Stimulated activated CD8-positive, alpha-beta memory T cell treated with anti-CD3 and anti-CD28 coated beads, Interleukin-7, amount 100 ng/mL, for 24 hours (primary cell): ENCODE measurements around the gene CHTF8.

Experiments used
- DNase-seq: peaks from one replicate; pipeline ENCODE4 v3.0.0-alpha.2; 2020; ENCODE audit warnings: low read depth

Gene CHTF8

GRCh38 chr16:69084289-69084688 lies 48.1 kb downstream of the CHTF8 start:
- no peak for DNase-seq

GRCh38 chr16:69083306-69083941 lies 49.0 kb downstream of the CHTF8 start:
- no peak for DNase-seq

DNA sequence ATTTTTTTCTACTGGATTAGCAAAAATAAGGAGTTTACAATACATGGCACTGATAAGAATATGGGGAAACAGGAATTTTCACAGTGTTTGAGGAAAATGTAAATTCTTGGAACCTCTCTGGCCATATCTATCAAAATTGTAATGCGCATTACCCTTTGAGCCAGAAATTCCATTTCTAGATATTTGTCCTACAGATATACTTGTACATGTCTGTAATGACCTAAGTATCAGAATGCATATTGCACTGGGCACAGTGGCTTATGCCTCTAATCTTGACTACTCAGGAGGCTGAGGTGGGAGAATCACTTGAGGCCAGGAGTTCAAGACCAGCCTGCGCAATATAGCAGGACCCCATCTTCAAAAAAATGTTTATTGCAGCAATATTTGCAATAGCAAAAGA lies 52.7 kb downstream of the CHTF8 start:
- no peak for DNase-seq

DNA sequence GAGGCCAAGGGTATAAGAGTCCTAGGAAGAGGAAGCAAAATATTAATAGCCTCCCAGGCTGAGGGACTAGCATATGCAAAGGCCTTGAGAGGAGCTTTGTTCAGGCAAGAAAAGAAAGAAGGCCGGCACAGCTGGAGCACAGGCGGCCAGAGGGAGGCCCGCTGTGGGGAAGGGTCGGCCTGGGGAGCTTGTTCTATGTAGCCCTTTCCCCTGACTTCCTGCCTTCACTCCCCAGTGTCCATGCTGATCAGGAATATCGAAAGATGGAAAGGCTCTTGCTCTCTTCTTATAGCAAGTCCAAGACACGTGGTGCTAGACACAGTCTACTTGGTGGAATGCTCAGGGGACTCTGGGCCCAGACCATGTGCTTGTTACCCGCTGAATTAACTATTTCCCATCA lies 54.3 kb downstream of the CHTF8 start:
- DNase-seq = no peak

- no peak for DNase-seq
Observed at GRCh38 chr16:69077251-69077650, 55.1 kb downstream of the CHTF8 start.

DNA sequence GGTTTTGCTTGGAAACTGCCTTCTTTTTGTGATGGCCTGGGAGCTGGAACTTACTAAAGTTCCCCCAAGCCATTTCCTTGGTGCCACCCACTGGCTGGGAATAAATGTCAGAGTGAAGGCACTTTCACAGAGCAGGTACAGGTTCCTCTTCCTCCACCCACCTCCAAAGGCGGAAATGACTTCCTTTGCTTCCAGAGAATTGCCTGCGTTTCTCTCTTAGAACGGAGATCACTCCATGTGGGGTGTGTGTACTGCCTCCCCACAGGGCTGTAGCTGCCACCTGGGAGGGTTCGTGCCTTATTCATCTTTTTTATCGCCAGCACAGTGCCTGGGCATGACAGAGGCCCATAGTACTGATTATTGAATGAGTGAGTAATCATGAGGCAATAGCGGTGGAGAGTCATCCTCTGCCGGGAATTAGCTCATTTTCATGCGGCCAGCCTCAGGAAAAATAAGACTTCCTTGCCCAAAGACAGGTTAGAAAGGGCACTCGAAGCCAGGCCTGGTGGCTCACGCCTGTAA lies 59.1 kb downstream of the CHTF8 start:
- no peak for DNase-seq

DNA sequence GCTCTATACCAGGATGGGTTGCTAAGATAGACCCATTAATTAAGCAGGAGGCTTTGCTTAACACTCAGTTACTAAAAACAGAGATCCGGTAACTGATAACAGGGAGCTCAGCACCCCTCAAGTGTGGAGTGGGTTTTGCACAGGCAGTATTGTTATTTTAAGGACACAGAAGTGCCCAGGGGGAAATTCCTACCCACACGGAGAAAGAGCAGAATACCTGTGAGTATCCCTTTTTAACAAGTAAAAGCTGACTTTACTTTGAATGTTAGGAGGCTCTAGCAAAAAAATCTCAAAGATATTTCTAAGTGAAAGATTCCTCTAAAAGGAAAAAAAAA lies 59.8 kb downstream of the CHTF8 start:
- DNase-seq = no peak

DNA sequence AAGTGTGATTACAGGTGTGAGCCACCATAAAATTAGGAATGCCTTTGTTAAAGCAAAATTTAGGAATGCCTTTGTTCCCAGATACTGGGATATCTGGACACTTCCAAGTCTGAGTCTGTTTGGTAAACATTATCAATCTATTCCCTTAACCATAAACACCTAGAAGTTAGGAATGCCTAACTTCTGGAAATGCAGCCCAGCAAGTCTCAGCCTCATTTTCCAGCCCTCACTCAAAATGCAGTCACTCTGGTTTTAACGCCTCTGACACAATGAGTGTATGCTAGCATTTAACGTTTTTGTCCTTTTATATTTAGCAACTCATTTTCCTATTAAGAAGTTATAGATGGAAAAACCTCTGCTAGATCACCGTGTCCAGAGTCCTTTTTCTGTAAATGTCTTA lies 61.4 kb downstream of the CHTF8 start:
- no peak for DNase-seq

- DNase-seq = no peak
Observed at GRCh38 chr16:69069504-69069903, 62.9 kb downstream of the CHTF8 start.
